Effector memory CD8-positive, alpha-beta T cell (primary cell): Measurements from ENCODE around the gene GNPTG.
A peak's percentile ranks its signal among the peaks of the same experiment; 100 is the strongest.

Experiments
- ATAC-seq: fragments of 150-1000 bp; cut with Tn5 transposase; replicated peaks from 2 replicates; pipeline ENCODE4 v1.10.0; 2021; ENCODE audit warnings: mild to moderate bottlenecking, moderate library complexity
- DNase-seq, 3 experiments: peaks; one replicate each; pipeline ENCODE4 v3.0.0; 2021
- H3K27ac Mint-ChIP-seq, 2 donors: one replicate each; pipeline ENCODE4 v1.8.0; 2022; ENCODE audit warnings: mild to moderate bottlenecking in 2 of 2, mixed read lengths in 2 of 2, moderate library complexity in 2 of 2
- H3K27me3 Mint-ChIP-seq, 2 donors: one replicate each; pipeline ENCODE4 v1.8.0; 2022; ENCODE audit warnings: mixed read lengths in 2 of 2
- H3K36me3 Mint-ChIP-seq: one replicate; pipeline ENCODE4 v1.8.0; 2022; ENCODE audit warnings: mild to moderate bottlenecking, moderate library complexity, mixed read lengths; ENCODE audit not compliant: insufficient read depth
- H3K4me1 Mint-ChIP-seq, 2 donors: one replicate each; pipeline ENCODE4 v1.8.0; 2022; ENCODE audit warnings: low read depth in 2 of 2, mixed read lengths in 2 of 2
- H3K4me3 Mint-ChIP-seq, 2 donors: one replicate each; pipeline ENCODE4 v1.8.0; 2022; ENCODE audit warnings: mild to moderate bottlenecking in 2 of 2, mixed read lengths in 2 of 2, moderate library complexity in 2 of 2
- H3K9me3 Mint-ChIP-seq, 2 donors: one replicate each; pipeline ENCODE4 v1.8.0; 2022; ENCODE audit warnings: mixed read lengths in 2 of 2

The GNPTG gene

GRCh38 chr16:1401061-1401757, 49.5 kb downstream of the GNPTG start:
- Mint-ChIP-seq H3K4me1 (peaks cover 7 to 15% of the 10 kb centered on the region in 2 donors), H3K4me3 (no peak overlapping the region), H3K9me3 (no peaks in the 10 kb centered on the region), H3K27me3 (no peaks in the 10 kb centered on the region), H3K36me3 (peaks cover 55% of the 10 kb centered on the region), H3K27ac (no peak overlapping the region)
- ATAC-seq = no peak
- no peak for DNase-seq

- DNase-seq = no peak
- ATAC-seq = no peak
- Mint-ChIP-seq H3K27ac (no peak overlapping the region), H3K4me1 (peaks cover 7 to 15% of the 10 kb centered on the region in 2 donors), H3K36me3 (peaks cover 54% of the 10 kb centered on the region), H3K4me3 (no peak overlapping the region), H3K9me3 (no peaks in the 10 kb centered on the region), H3K27me3 (no peaks in the 10 kb centered on the region)
Measured at GRCh38 chr16:1401758-1402154, 50.0 kb downstream of the GNPTG start.

GRCh38 chr16:1403036-1403435, 51.3 kb downstream of the GNPTG start:
- Mint-ChIP-seq H3K4me3 (no peak overlapping the region), H3K27ac (no peak overlapping the region), H3K9me3 (no peaks in the 10 kb centered on the region), H3K4me1 (peaks cover 9 to 15% of the 10 kb centered on the region in 2 donors), H3K27me3 (no peaks in the 10 kb centered on the region), H3K36me3 (peaks cover 57% of the 10 kb centered on the region)
- DNase-seq = no peak
- no peak for ATAC-seq

GRCh38 chr16:1403733-1404132, 52.0 kb downstream of the GNPTG start:
- peaks cover 11 to 19% of the 10 kb centered on the region in 2 donors for H3K4me1 Mint-ChIP-seq
- no peaks in the 10 kb centered on the region for H3K9me3 Mint-ChIP-seq
- no peaks in the 10 kb centered on the region for H3K27me3 Mint-ChIP-seq
- H3K36me3 Mint-ChIP-seq = peaks cover 56% of the 10 kb centered on the region
- ATAC-seq (no peak), DNase-seq (no peak)
- no peak overlapping the region for H3K27ac Mint-ChIP-seq
- no peak overlapping the region for H3K4me3 Mint-ChIP-seq

GRCh38 chr16:1407753-1408152, 56.0 kb downstream of the GNPTG start:
- H3K4me3 Mint-ChIP-seq = peak overlapping the region; percentile 74 to 81
- H3K36me3 Mint-ChIP-seq = peaks cover 46% of the 10 kb centered on the region
- ATAC-seq (no peak), DNase-seq (no peak)
- H3K9me3 Mint-ChIP-seq = no peaks in the 10 kb centered on the region
- no peaks in the 10 kb centered on the region for H3K27me3 Mint-ChIP-seq
- H3K27ac Mint-ChIP-seq = peak overlapping the region; percentile 25 to 77
- H3K4me1 Mint-ChIP-seq = peaks cover 10 to 12% of the 10 kb centered on the region in 2 donors

- Mint-ChIP-seq H3K4me3 (peak overlapping the region; percentile 74 to 81), H3K27ac (peak overlapping the region; percentile 25 to 77), H3K27me3 (no peaks in the 10 kb centered on the region), H3K9me3 (no peaks in the 10 kb centered on the region), H3K4me1 (peaks cover 10 to 12% of the 10 kb centered on the region in 2 donors), H3K36me3 (peaks cover 44% of the 10 kb centered on the region)
- DNase-seq (peak; percentile 97), ATAC-seq (peak; percentile 95)
Measured at GRCh38 chr16:1408171-1408837, 56.6 kb downstream of the GNPTG start.

GRCh38 chr16:1412847-1413246, 61.1 kb downstream of the GNPTG start:
- Mint-ChIP-seq H3K4me3 (peak overlapping the region; percentile 52 to 82), H3K4me1 (peaks cover 10 to 14% of the 10 kb centered on the region in 2 donors), H3K9me3 (no peaks in the 10 kb centered on the region), H3K27me3 (no peaks in the 10 kb centered on the region), H3K27ac (no peak overlapping the region), H3K36me3 (peaks cover 41% of the 10 kb centered on the region)
- no peak for ATAC-seq
- no peak for DNase-seq
